Activated T-cell treated with anti-CD3 and anti-CD28 coated beads for 4 hours (primary cell): ENCODE results near the gene ATXN7L1.

ENCODE experiments used
- DNase-seq: peaks from one replicate; pipeline ENCODE4 v3.0.0-alpha.2; 2020

The ATXN7L1 gene

GRCh38 chr7:105775580-105775979 lies 100.8 kb downstream of the ATXN7L1 start:
- no peak for DNase-seq

GRCh38 chr7:105773030-105773460 lies 103.4 kb downstream of the ATXN7L1 start:
- DNase-seq: no peak

DNA sequence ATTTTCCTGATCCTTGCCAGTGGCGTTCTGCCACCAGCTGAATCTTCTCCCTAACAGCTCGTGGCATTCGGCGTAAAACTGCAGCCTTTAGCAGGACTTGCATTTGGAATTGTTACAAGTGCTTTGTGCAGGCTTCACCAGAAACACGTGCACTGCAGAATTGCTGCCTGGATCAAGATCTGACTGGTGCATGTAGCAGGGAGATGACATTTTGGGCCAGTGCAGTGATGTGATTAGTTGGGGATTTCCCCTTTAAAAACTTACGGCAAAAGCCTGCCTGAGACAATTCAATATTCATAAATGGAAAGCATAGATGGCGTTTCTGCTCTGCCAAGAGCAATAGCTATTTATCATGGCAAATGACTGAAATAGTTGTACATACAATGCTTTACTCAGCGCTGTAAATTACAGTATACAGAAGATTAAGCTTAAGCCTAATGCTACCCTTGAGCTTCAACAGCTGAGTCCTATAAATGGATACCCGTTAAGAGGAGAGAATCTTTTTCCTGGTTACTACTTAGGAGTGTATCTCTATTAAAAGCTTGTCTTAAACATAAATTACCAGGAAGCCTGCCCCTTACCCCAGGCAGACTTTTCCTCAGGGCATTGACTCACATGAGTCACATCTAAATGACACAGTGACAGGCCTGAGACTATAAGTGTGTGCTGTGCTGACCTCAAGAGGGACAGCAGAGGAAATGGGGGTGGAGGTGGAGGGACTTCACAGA lies 106.3 kb downstream of the ATXN7L1 start:
- no peak for DNase-seq

- DNase-seq: no peak
Observed at GRCh38 chr7:105768898-105769507, 107.4 kb downstream of the ATXN7L1 start.

DNA sequence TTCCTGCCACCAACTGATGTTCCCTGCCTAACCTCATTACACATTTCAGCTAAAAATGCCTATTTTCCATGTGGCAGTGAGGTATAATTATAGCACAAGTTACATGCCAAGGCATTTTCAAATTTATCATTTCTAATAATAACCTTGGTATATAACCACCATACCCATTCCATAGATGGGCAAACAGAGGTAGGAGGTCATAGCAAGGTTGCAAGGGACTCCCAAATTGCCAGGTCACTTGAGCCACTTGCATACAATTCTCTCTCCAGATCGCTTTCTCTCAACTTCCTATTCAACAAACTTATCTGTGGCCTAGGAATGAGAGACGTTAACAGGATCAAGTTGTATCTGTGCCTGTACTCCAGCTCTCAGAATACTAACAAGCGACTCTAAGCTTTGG lies 108.3 kb downstream of the ATXN7L1 start:
- no peak for DNase-seq

GRCh38 chr7:105766421-105767073 lies 109.9 kb downstream of the ATXN7L1 start:
- no peak for DNase-seq

- DNase-seq: no peak
Observed at GRCh38 chr7:105765846-105766245, 110.6 kb downstream of the ATXN7L1 start.

- DNase-seq: no peak
Observed at GRCh38 chr7:105764506-105764905, 111.9 kb downstream of the ATXN7L1 start.

- DNase-seq: no peak
Observed at GRCh38 chr7:105760551-105761447, 115.6 kb downstream of the ATXN7L1 start.

DNA sequence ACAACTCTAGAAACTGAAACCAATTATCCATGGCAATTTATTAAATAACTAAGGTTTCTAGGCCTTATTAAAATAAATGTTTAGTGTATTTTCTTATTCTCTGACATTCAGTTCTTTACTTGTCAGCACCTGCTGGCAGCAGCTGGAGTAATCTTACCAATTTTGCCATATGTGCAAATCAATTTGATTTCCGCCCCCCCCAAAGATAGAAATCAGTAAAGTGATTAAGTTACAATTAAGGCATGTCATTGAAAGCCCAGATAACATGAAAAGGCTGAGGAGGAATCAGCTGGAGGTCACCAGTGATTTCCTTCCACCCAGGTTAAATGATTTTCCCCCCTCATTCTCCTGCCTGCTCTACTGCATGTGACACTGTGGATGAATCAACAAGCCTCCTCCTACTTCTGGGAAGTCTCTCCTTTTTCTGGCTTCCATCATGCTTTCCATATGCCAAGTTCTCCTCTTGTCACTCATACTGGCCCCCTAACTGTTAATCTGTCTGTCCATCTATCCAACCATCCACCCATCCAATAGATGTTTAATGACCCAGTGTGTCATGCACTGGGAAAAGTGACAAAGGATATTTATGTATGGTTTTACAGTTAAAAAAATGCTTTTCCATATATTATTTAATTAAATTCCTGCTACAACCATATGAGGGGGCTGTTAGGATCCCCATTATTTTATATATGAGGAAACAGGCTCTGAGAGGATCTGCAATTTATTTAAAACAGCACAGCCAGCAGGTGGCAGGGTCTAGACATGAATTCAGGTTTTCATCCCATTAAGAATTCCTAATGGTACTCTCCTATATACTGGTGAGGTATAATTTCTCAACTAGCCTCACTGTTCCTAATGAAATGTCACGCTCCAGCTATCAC lies 116.5 kb downstream of the ATXN7L1 start:
- DNase-seq: no peak

- no peak for DNase-seq
Observed at GRCh38 chr7:105756367-105756766, 120.0 kb downstream of the ATXN7L1 start.

DNA sequence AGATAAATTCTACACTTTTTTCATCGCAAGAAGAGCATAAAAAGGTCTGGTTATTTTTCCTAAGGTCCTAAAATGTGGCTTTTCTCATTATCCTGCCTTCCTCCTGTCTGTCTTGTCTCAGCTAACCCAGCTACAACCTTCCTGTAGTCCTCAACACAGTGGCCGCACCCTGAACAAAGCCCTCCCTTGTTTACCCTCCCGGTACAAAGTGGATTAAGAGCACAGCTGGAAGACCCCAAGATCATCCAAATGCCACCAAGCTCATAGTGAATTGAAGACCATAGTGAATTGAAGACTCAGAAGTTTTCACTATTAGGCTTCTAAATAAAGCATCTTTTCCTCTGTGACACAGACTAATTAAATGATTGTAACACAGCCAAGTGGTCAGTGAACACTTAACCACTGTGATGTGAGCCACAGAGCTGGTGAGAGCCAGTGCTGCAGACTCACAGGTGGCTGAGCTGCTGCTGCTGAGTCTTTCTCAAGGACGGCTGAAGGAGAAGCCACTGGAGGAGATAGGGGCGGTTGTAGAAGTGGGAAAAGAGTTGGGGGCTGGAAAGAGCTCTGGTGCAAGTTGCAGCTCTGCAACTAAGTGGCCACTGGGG lies 123.6 kb downstream of the ATXN7L1 start:
- DNase-seq: no peak

DNA sequence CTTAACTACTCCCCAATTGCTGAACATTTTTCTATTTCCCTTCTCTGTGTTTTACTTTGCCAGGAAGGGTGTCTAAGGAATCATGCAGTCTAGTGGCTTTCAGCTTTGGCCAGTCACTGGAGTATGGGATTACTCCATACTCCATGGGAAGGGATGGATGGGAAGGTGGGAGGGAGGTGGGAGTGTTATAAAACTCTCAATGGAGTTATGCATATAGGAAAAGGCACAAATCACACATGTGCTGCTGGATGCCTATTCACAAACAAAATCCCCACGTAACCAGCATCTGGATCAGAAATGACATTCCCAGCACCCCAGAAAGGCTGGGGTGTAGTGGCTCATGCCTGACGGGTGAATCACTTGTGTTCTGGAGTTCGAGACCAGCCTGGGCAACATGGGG lies 125.3 kb downstream of the ATXN7L1 start:
- DNase-seq: no peak

GRCh38 chr7:105748701-105749100 lies 127.7 kb downstream of the ATXN7L1 start:
- DNase-seq: no peak

- no peak for DNase-seq
Observed at GRCh38 chr7:105745681-105746330, 130.6 kb downstream of the ATXN7L1 start.

DNA sequence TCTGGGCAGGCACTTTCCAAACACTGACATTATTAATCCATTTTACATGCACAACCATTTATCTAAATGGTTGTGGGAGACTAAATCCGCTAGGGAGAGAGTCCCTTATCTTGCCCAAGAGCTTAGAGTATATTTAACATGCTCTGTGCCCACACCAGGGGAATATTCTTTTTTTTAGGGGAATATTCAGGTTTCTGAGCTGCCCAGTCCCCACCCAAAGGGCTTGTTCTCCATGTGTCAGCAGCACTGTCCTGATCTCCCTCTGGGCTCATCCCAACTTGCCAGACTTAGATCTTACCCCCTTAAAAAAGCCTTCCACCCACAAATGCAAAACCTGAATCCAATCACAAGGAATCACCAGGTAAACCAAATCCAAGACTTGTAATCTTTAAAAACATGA lies 132.1 kb downstream of the ATXN7L1 start:
- no peak for DNase-seq

DNA sequence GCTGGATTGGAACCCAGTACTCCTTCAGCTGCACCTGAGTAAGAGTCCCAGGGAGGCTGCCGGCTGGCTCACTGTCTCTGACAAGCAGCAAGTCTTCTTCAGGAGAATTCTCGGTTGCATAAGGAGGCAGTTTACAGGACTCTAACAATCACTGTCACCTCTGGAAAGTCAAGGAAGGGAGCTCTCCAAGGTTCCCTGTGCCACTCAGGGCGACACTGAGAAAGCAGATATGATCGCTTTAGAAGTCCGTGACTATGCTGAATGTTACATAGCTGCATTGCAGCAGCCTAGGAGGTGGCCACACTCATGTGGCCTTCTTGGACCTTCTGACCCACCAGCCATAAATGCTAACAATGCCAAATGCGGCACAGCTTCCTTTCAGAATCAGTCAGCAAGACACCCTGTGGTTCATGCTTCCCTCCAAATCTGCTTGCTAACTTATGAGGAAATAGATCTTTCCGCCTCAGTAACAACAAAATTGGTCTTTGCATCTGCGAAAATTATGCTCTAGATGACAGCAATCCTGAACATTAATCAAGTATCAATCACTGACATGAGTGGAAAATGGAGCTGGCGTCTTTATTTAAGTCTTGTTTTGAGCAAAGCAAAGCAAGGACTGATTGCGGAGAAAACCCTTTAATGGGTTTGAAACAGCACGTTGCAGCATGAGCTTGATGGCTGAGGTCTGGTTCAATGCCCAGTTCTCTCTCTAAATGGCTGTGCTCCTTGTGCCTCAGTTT lies 132.9 kb downstream of the ATXN7L1 start:
- no peak for DNase-seq

- DNase-seq: no peak
Observed at GRCh38 chr7:105742787-105743186, 133.6 kb downstream of the ATXN7L1 start.

DNA sequence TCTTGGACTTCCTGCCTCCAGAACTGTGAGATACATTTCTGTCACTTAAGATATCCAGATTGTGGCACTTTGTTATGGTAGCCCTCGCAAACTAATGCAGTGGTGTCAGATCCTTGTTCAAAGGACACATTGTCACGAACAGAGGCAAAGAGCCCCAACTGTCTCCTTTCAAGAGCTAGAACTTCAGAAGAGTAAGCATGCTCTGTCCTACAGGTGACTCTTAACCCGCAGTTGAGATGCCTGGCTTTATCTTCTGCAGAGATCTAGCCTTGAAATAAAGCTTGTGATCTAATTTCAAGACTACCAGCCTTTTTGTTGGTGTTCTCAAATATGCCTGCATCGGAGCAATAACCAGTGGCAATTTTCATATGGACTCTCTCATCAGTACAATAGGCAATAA lies 134.4 kb downstream of the ATXN7L1 start:
- no peak for DNase-seq

GRCh38 chr7:105738133-105738532 lies 138.3 kb downstream of the ATXN7L1 start:
- DNase-seq: no peak
